HG02938 (cell line): ENCODE measurements around the gene ARHGAP1.

Source experiments
- ATAC-seq: cut with Tn5 transposase; IDR thresholded peaks from one replicate; pipeline ENCODE4 v1.9.1; 2021; ENCODE audit warnings: mild to moderate bottlenecking, moderate library complexity; ENCODE audit not compliant: unreplicated experiment

The ARHGAP1 gene

GRCh38 chr11:46643986-46644385, 56.4 kb downstream of the ARHGAP1 start:
- no peak for ATAC-seq

GRCh38 chr11:46643531-46643930, 56.9 kb downstream of the ARHGAP1 start:
- no peak for ATAC-seq

GRCh38 chr11:46642627-46643335, 57.6 kb downstream of the ARHGAP1 start:
- ATAC-seq = no peak

- ATAC-seq = no peak
These were observed 58.8 kb downstream of the ARHGAP1 start for GRCh38 chr11:46641639-46642038.

DNA sequence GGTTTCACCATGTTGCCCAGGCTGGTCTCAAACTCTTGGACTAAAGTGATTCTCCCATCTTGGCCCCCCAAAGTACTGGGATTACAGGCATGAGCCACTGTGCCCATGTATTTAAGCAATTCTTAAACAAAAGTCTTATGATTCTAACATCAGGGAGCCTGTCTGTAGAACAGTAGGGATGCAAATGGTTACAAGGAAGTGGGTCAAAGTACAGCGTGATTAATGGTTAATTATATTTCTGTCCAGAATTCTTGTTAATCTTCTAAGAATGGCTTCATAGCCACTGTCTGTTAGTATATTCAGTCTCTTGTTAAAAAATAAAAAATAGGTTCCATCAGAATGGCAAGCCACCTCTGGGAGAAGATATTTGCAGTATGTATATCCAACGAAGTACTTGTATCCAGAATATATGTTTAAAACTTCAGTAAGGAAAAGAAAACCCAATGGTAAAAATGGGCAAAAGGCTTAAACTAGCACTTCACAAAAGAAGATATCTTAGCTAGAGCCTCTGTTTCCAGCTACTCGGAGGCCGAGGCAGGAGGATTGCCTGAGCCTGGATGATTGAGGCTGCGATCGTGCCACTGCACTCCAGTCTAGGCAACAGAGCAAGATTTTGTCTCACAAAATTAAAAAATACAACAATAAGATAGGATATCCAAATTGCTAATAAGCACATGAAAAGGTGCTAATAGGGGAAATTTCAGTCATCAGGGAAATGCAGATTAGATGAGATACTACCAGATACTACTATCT, 60.2 kb downstream of the ARHGAP1 start:
- no peak for ATAC-seq

- ATAC-seq = no peak
These were observed 61.1 kb downstream of the ARHGAP1 start for GRCh38 chr11:46639197-46639839.

GRCh38 chr11:46637546-46637945, 62.9 kb downstream of the ARHGAP1 start:
- ATAC-seq = no peak

DNA sequence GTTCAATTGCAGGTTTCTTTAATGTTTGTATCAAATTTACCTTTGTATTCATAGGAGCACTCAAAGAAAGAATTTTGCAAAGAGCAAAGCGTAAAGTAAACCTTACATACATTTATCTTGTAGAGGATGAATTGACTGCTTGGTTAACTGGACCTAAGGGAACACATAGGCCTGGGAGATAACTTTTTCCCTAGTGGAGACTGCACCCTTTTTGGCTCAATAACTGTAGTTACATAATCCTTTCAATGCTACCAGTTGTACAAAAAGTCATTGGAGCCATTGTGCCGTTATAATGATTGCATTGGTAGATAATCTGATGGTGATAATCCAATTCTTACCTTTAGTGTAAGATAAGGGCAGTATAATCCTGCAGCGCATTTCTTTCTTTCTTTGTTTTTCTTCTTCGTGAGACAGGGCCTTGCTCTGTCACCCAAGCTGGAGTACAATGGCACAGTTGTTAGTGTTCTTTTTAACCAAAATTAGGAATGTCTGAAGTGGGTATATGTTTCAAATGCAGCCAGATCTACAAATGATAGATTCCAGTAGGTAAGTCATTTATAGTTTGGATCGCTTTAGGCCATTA, 64.8 kb downstream of the ARHGAP1 start:
- ATAC-seq = no peak

- ATAC-seq = no peak
These were observed 66.9 kb downstream of the ARHGAP1 start for GRCh38 chr11:46633291-46634217.

GRCh38 chr11:46632502-46632901, 67.9 kb downstream of the ARHGAP1 start:
- no peak for ATAC-seq

GRCh38 chr11:46631676-46632075, 68.7 kb downstream of the ARHGAP1 start:
- ATAC-seq = no peak

GRCh38 chr11:46630237-46630636, 70.2 kb downstream of the ARHGAP1 start:
- no peak for ATAC-seq

- ATAC-seq = no peak
These were observed 71.5 kb downstream of the ARHGAP1 start for GRCh38 chr11:46628961-46629360.
